HepG2 (cell line): Measurements from ENCODE around the gene HMBS. TPM values are rescaled to one million over a fixed set of nuclear protein-coding genes. Genes with fewer than 3 reads are reported as not detected.

Source experiments
- CBX5 ChIP-seq: sonication (generic); formaldehyde crosslinking; IDR thresholded peaks from 2 replicates; pipeline ENCODE4 v1.4.0; 2020; ENCODE audit warnings: missing genetic modification reagents, borderline replicate concordance
- FOXA3 ChIP-seq: IDR thresholded peaks from 2 replicates; pipeline ENCODE4 v1.6.1; 2016; ENCODE audit warnings: missing genetic modification reagents, missing compliant biosample characterization
- TMF1 ChIP-seq: sonication (generic); formaldehyde crosslinking; IDR thresholded peaks from 2 replicates; pipeline ENCODE4 v1.8.1; 2022; ENCODE audit warnings: low read depth, missing genetic modification reagents
- ZFP90 ChIP-seq: sonication (generic); formaldehyde crosslinking; IDR thresholded peaks from 2 replicates; pipeline ENCODE4 v1.8.0; 2022; ENCODE audit warnings: missing genetic modification reagents, mild to moderate bottlenecking, inconsistent platforms, borderline replicate concordance
- ZNF333 ChIP-seq: sonication (generic); formaldehyde crosslinking; IDR thresholded peaks from 2 replicates; pipeline ENCODE4 v1.4.0; 2020; ENCODE audit warnings: mild to moderate bottlenecking, missing genetic modification reagents, borderline replicate concordance
- ZNF547 ChIP-seq: sonication (generic); formaldehyde crosslinking; IDR thresholded peaks from 2 replicates; pipeline ENCODE4 v1.5.1; 2020; ENCODE audit warnings: mild to moderate bottlenecking, missing genetic modification reagents
- ZNF607 ChIP-seq: sonication (generic); formaldehyde crosslinking; IDR thresholded peaks from 2 replicates; pipeline ENCODE4 v1.5.1; 2020; ENCODE audit warnings: missing genetic modification reagents, mild to moderate bottlenecking, borderline replicate concordance
- ZNF790 ChIP-seq: sonication (generic); formaldehyde crosslinking; IDR thresholded peaks from 2 replicates; pipeline ENCODE4 v1.8.0; 2022; ENCODE audit warnings: missing genetic modification reagents, mild to moderate bottlenecking, borderline replicate concordance
- ZNF816 ChIP-seq: sonication (generic); formaldehyde crosslinking; IDR thresholded peaks from 2 replicates; pipeline ENCODE4 v1.8.0; 2022; ENCODE audit warnings: missing genetic modification reagents, mild to moderate bottlenecking, borderline replicate concordance
- polyA plus RNA-seq, 8 experiments: library from polyadenylated mRNA; depleted of rRNA in 3 of 8; stranded (reverse) in 7 of 8; unstranded in 1 of 8; fragments of >200 nt; fragmentation: Illumina TruSeq in 4 of 8; extraction: Trizol in 4 of 8; gene quantifications; 2 replicates each; pipeline versions ENCODE4 v1.2.1 to v1.2.3, GENCODE V29; 2011 to 2016; ENCODE audit warnings: low read depth in 4 of 8, missing spikeins in 1 of 8, mixed read lengths in 1 of 8; ENCODE audit not compliant: insufficient read depth in 1 of 8
- total RNA-seq, 5 experiments: library from RNA; depleted of rRNA; stranded (reverse); fragments of >200 nt; fragmentation: Illumina TruSeq; extraction: Trizol; gene quantifications; 2 replicates each; pipeline ENCODE4 v1.2.3, GENCODE V29; 2016; ENCODE audit warnings: low read depth in 1 of 5
- TF ChIP-seq, protein P1 (sequence below): sonication (generic); formaldehyde crosslinking; IDR thresholded peaks from 2 replicates; pipeline ENCODE4 v1.8.0; 2022; ENCODE audit warnings: missing genetic modification reagents, low read depth, mild to moderate bottlenecking, borderline replicate concordance
- TF ChIP-seq, protein P2 (sequence below): IDR thresholded peaks from 2 replicates; pipeline ENCODE4 v1.6.1; 2016; ENCODE audit warnings: missing compliant biosample characterization, missing genetic modification reagents, borderline replicate concordance
- TF ChIP-seq, protein P3 (sequence below): sonication (generic); formaldehyde crosslinking; IDR thresholded peaks from 2 replicates; pipeline ENCODE4 v1.9.0; 2022; ENCODE audit warnings: missing genetic modification reagents, mild to moderate bottlenecking, borderline replicate concordance
- TF ChIP-seq, protein P4 (sequence below), 2 experiments: fragments of 450-650 bp in 1 of 2; sonication (generic) in 1 of 2; formaldehyde crosslinking; IDR thresholded peaks; 2 replicates each; pipeline versions ENCODE4 v1.5.0 to v1.8.0; 2020 to 2022; ENCODE audit warnings: mild to moderate bottlenecking in 1 of 2, missing genetic modification reagents in 1 of 2
- TF ChIP-seq, protein P5 (sequence below): sonication (generic); formaldehyde crosslinking; IDR thresholded peaks from one replicate; pipeline ENCODE4 v1.5.1; 2020; ENCODE audit warnings: mild to moderate bottlenecking, missing genetic modification reagents; ENCODE audit errors: not compliant biosample characterization

The HMBS gene
- total and polyA plus RNA-seq, 2 of the 13 experiments (the other 11 are each of a cell fraction or from before 2014, with no cell fraction given), result 9.4 to 46.9 TPM

DNA sequence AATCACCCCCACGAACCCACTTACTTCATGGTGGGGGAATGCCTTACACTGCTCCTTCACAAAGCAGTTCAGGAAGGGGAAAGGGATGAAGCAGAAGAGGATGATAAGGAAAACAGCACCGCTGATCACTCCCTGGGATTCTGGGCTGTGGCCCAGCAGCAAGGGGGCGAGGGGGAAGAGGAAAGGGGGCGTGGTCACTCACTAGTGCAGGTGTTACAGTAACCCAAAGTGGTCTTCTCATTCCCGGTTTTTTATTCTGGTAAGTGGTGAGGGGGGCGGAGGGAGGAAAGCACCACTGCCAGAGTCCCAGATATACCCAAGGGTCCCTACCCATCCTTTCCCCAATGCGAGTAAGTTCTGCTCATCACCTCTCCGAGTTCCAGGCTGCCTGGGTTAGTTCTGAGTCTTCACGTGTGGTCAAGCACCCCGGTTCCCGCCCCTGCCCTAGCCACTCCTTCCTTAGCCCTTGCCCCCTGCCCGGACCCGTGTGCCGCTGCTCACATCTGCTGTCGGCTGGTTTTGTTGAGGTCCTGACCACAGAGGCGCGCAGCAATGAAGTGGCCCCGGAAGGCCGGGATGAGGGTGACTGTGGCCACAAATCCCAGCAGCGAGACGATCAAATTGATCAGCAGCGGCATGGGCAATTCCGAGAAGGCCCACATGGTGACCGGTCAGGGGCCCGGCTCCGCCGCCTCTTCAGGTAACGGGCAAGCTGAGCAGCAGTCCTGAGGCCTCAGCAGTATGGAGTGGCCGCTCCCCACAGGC, 16.5 kb downstream of the HMBS start (continued):
- TF ChIP-seq, protein P1, sequence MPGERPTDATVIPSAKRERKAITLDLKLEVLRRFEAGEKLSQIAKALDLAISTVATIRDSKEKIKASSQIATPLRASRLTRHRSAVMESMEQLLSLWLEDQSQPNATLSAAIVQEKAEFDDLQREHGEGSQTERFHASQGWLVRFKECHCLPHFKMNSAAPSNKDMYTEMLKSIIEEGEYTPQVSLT (CRISPR knock-in tag), result no peak
- TF ChIP-seq, protein P2, sequence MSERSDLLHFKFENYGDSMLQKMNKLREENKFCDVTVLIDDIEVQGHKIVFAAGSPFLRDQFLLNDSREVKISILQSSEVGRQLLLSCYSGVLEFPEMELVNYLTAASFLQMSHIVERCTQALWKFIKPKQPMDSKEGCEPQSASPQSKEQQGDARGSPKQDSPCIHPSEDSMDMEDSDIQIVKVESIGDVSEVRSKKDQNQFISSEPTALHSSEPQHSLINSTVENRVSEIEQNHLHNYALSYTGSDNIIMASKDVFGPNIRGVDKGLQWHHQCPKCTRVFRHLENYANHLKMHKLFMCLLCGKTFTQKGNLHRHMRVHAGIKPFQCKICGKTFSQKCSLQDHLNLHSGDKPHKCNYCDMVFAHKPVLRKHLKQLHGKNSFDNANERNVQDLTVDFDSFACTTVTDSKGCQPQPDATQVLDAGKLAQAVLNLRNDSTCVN, result 0 out of 2 replicates have a peak, but pooled peaks have one; percentile 31
- peak; percentile 46; the same call in 1 of the 2 replicates for TF ChIP-seq ZNF547 (CRISPR knock-in tag)
- 0 out of 2 replicates have a peak, but pooled peaks have one; percentile 64 for TF ChIP-seq TMF1
- peak; percentile 7; the same call in 1 of the 2 replicates for TF ChIP-seq ZNF607 (CRISPR knock-in tag)
- TF ChIP-seq, protein P3, sequence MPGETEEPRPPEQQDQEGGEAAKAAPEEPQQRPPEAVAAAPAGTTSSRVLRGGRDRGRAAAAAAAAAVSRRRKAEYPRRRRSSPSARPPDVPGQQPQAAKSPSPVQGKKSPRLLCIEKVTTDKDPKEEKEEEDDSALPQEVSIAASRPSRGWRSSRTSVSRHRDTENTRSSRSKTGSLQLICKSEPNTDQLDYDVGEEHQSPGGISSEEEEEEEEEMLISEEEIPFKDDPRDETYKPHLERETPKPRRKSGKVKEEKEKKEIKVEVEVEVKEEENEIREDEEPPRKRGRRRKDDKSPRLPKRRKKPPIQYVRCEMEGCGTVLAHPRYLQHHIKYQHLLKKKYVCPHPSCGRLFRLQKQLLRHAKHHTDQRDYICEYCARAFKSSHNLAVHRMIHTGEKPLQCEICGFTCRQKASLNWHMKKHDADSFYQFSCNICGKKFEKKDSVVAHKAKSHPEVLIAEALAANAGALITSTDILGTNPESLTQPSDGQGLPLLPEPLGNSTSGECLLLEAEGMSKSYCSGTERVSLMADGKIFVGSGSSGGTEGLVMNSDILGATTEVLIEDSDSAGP (CRISPR knock-in tag), result no peak
- TF ChIP-seq ZNF333 (CRISPR knock-in tag), result no peak
- TF ChIP-seq ZFP90 (CRISPR knock-in tag), result 0 out of 2 replicates have a peak, but pooled peaks have one; percentile 14
- TF ChIP-seq ZNF790 (CRISPR knock-in tag), result 0 out of 2 replicates have a peak, but pooled peaks have one; percentile 27
- no peak for TF ChIP-seq FOXA3 (CRISPR knock-in tag)
- TF ChIP-seq CBX5 (CRISPR knock-in tag), result 0 out of 2 replicates have a peak, but pooled peaks have one; percentile 37
- TF ChIP-seq ZNF816 (CRISPR knock-in tag), result 0 out of 2 replicates have a peak, but pooled peaks have one; percentile 60
- TF ChIP-seq, protein P4, sequence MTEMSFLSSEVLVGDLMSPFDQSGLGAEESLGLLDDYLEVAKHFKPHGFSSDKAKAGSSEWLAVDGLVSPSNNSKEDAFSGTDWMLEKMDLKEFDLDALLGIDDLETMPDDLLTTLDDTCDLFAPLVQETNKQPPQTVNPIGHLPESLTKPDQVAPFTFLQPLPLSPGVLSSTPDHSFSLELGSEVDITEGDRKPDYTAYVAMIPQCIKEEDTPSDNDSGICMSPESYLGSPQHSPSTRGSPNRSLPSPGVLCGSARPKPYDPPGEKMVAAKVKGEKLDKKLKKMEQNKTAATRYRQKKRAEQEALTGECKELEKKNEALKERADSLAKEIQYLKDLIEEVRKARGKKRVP (CRISPR knock-in tag; IDR thresholded peaks at IDR 0.05), result no peak
- TF ChIP-seq, protein P5, sequence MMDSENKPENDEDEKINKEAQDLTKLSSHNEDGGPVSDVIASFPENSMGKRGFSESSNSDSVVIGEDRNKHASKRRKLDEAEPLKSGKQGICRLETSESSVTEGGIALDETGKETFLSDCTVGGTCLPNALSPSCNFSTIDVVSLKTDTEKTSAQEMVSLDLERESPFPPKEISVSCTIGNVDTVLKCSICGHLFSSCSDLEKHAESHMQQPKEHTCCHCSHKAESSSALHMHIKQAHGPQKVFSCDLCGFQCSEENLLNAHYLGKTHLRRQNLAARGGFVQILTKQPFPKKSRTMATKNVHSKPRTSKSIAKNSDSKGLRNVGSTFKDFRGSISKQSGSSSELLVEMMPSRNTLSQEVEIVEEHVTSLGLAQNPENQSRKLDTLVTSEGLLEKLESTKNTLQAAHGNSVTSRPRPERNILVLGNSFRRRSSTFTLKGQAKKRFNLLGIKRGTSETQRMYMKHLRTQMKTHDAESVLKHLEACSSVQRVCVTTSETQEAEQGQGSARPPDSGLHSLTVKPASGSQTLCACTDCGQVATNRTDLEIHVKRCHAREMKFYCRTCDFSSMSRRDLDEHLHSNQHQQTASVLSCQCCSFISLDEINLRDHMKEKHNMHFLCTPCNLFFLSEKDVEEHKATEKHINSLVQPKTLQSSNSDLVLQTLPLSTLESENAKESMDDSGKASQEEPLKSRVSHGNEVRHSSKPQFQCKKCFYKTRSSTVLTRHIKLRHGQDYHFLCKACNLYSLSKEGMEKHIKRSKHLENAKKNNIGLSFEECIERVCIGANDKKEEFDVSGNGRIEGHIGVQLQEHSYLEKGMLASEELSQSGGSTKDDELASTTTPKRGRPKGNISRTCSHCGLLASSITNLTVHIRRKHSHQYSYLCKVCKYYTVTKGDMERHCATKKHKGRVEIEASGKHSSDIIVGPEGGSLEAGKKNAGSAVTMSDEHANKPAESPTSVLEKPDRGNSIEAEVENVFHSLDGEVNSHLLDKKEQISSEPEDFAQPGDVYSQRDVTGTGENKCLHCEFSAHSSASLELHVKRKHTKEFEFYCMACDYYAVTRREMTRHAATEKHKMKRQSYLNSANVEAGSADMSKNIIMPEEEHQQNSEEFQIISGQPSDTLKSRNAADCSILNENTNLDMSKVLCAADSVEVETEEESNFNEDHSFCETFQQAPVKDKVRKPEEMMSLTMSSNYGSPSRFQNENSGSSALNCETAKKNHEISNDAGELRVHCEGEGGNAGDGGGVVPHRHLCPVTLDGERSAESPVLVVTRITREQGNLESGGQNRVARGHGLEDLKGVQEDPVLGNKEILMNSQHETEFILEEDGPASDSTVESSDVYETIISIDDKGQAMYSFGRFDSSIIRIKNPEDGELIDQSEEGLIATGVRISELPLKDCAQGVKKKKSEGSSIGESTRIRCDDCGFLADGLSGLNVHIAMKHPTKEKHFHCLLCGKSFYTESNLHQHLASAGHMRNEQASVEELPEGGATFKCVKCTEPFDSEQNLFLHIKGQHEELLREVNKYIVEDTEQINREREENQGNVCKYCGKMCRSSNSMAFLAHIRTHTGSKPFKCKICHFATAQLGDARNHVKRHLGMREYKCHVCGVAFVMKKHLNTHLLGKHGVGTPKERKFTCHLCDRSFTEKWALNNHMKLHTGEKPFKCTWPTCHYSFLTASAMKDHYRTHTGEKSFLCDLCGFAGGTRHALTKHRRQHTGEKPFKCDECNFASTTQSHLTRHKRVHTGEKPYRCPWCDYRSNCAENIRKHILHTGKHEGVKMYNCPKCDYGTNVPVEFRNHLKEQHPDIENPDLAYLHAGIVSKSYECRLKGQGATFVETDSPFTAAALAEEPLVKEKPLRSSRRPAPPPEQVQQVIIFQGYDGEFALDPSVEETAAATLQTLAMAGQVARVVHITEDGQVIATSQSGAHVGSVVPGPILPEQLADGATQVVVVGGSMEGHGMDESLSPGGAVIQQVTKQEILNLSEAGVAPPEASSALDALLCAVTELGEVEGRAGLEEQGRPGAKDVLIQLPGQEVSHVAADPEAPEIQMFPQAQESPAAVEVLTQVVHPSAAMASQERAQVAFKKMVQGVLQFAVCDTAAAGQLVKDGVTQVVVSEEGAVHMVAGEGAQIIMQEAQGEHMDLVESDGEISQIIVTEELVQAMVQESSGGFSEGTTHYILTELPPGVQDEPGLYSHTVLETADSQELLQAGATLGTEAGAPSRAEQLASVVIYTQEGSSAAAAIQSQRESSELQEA (CRISPR knock-in tag), result peak; percentile 48
